H1 (cell line): ENCODE data around the gene ZNF576. TPM values are rescaled to one million over a fixed set of nuclear protein-coding genes. Genes with fewer than 3 reads are reported as not detected.

Experiments
- CTCF ChIA-PET: fragments of 300-600 bp; sonication (Branson Sonifier 250); formaldehyde crosslinking; loops from one replicate; lab custom pipeline; 2021; ENCODE audit not compliant: partially characterized antibody; lab: Charles Lee
- POLR2A ChIA-PET: fragments of 300-600 bp; sonication (Branson Sonifier 250); formaldehyde crosslinking; loops from one replicate; lab custom pipeline; 2021; ENCODE audit warnings: inconsistent platforms; ENCODE audit not compliant: partially characterized antibody; lab: Charles Lee
- DNase-seq, 2 experiments: peaks; one replicate each; pipeline versions ENCODE4 v3.0.0 to v3.0.0-alpha.2; 2010 to 2022; ENCODE audit warnings: low spot score in 2 of 2, low read depth in 1 of 2, mixed read lengths in 1 of 2
- FAIRE-seq: peaks from 2 replicates; lab custom pipeline; 2011; peaks lifted over from hg19 to GRCh38; lab: Jason Lieb, UNC
- H2AFZ ChIP-seq: 2 replicates; pipeline ENCODE4 v1.8.1; 2012; ENCODE audit warnings: low read length, inconsistent platforms
- H2AK5ac ChIP-seq: 2 replicates; pipeline ENCODE4 v1.6.1; 2013; ENCODE audit warnings: low read depth, low read length
- H2BK120ac ChIP-seq: replicated peaks from 2 replicates; pipeline ENCODE3; 2013; ENCODE audit warnings: low read depth, low read length, inconsistent platforms
- H2BK12ac ChIP-seq: 2 replicates; pipeline ENCODE4 v1.6.1; 2013; ENCODE audit warnings: low read depth, low read length
- H2BK15ac ChIP-seq: 2 replicates; pipeline ENCODE4 v1.6.1; 2013; ENCODE audit warnings: low read length
- H2BK20ac ChIP-seq: 2 replicates; pipeline ENCODE4 v1.6.1; 2013; ENCODE audit warnings: low read length
- H2BK5ac ChIP-seq: 2 replicates; pipeline ENCODE4 v1.6.1; 2013; ENCODE audit warnings: low read depth, low read length
- H3K14ac ChIP-seq: 2 replicates; pipeline ENCODE4 v1.6.1; 2013; ENCODE audit warnings: inconsistent platforms; ENCODE audit not compliant: insufficient read length
- H3K18ac ChIP-seq: 2 replicates; pipeline ENCODE4 v1.6.1; 2013; ENCODE audit warnings: low read length; ENCODE audit errors: extremely low read depth
- H3K23ac ChIP-seq: 2 replicates; pipeline ENCODE4 v1.6.1; 2013; ENCODE audit warnings: inconsistent platforms; ENCODE audit not compliant: insufficient read length
- H3K23me2 ChIP-seq: 2 replicates; pipeline ENCODE4 v1.6.1; 2013; ENCODE audit warnings: low read depth, low read length
- H3K27ac ChIP-seq: 2 replicates; pipeline ENCODE4 v1.6.1; 2011; ENCODE audit warnings: low read depth, low read length, inconsistent platforms
- H3K27me3 ChIP-seq, 4 experiments: replicated peaks in 1 of 4; 1 replicate in 1 of 4; 2 replicates in 3 of 4; pipeline versions ENCODE4 v1.6.1 to v1.8.1; 2011 to 2013; ENCODE audit warnings: low read length in 3 of 4, mild to moderate bottlenecking in 3 of 4, inconsistent platforms in 2 of 4, mixed read lengths in 2 of 4, moderate library complexity in 1 of 4; ENCODE audit not compliant: control insufficient read depth in 3 of 4, insufficient read depth in 3 of 4; ENCODE audit errors: extremely low read depth in 1 of 4
- H3K36me3 ChIP-seq, 4 experiments: 2 replicates each; pipeline versions ENCODE4 v1.6.1 to v1.8.1; 2011 to 2013; ENCODE audit warnings: mild to moderate bottlenecking in 4 of 4, low read length in 3 of 4, moderate library complexity in 2 of 4, control low read depth in 1 of 4, inconsistent platforms in 1 of 4; ENCODE audit not compliant: insufficient read depth in 4 of 4, control insufficient read depth in 2 of 4
- H3K4ac ChIP-seq: replicated peaks from 2 replicates; pipeline ENCODE3; 2013; ENCODE audit warnings: low read length, low read depth, mixed read lengths, inconsistent platforms; ENCODE audit not compliant: insufficient read length
- H3K4me1 ChIP-seq, 4 experiments: replicated peaks in 1 of 4; 1 replicate in 1 of 4; 2 replicates in 3 of 4; pipeline versions ENCODE4 v1.6.1 to v1.8.1; 2011 to 2013; ENCODE audit warnings: low read length in 3 of 4, inconsistent platforms in 2 of 4, mixed read lengths in 1 of 4; ENCODE audit not compliant: insufficient read depth in 4 of 4, control insufficient read depth in 3 of 4
- H3K4me2 ChIP-seq, 2 experiments: 2 replicates each; pipeline versions ENCODE4 v1.6.1 to v1.8.1; 2011 to 2013; ENCODE audit warnings: low read depth in 2 of 2, low read length in 2 of 2, control low read depth in 1 of 2, inconsistent platforms in 1 of 2, mild to moderate bottlenecking in 1 of 2; ENCODE audit not compliant: insufficient read depth in 1 of 2
- H3K4me3 ChIP-seq, 4 experiments: fragments of 200-600, 300-600 bp in 1 of 4; sonication (generic), shearing (Covaris generic), sonication (Bioruptor Twin) in 1 of 4; 2 replicates each; pipeline versions ENCODE4 v1.5.1 to v1.8.1; 2011 to 2016; ENCODE audit warnings: low read length in 4 of 4, low read depth in 3 of 4, control low read depth in 2 of 4, inconsistent platforms in 2 of 4, mild to moderate bottlenecking in 2 of 4, mixed read lengths in 1 of 4, moderate library complexity in 1 of 4; ENCODE audit not compliant: insufficient read depth in 2 of 4; ENCODE audit errors: extremely low read depth in 1 of 4
- H3K56ac ChIP-seq: replicated peaks from 2 replicates; pipeline ENCODE3; 2013; ENCODE audit warnings: low read depth, mild to moderate bottlenecking, mixed read lengths, low read length, inconsistent platforms; ENCODE audit not compliant: insufficient read length
- H3K79me1 ChIP-seq: 2 replicates; pipeline ENCODE4 v1.6.1; 2013; ENCODE audit warnings: low read depth, low read length, control low read depth
- H3K79me2 ChIP-seq, 2 experiments: 2 replicates each; pipeline versions ENCODE4 v1.6.1 to v1.8.1; 2012 to 2013; ENCODE audit warnings: low read length in 2 of 2, mild to moderate bottlenecking in 2 of 2, inconsistent platforms in 1 of 2; ENCODE audit not compliant: insufficient read depth in 2 of 2, control insufficient read depth in 1 of 2
- H3K9ac ChIP-seq, 4 experiments: replicated peaks in 1 of 4; 1 replicate in 1 of 4; 2 replicates in 3 of 4; pipeline versions ENCODE4 v1.6.1 to v1.8.1; 2011 to 2013; ENCODE audit warnings: low read depth in 3 of 4, low read length in 3 of 4, control low read depth in 2 of 4, mild to moderate bottlenecking in 2 of 4, moderate library complexity in 2 of 4, inconsistent platforms in 1 of 4; ENCODE audit errors: extremely low read depth in 1 of 4
- H3K9me3 ChIP-seq, 2 experiments: 2 replicates each; pipeline versions ENCODE4 v1.6.1 to v1.8.1; 2012 to 2013; ENCODE audit warnings: mild to moderate bottlenecking in 2 of 2, moderate library complexity in 2 of 2, control low read depth in 1 of 2, inconsistent platforms in 1 of 2, low read depth in 1 of 2, low read length in 1 of 2, mixed read lengths in 1 of 2; ENCODE audit not compliant: insufficient read depth in 2 of 2
- H4K20me1 ChIP-seq, 2 experiments: replicated peaks in 1 of 2; 2 replicates each; pipeline versions ENCODE3 to v1.8.1; 2011 to 2013; ENCODE audit warnings: inconsistent platforms in 2 of 2, low read length in 2 of 2, mild to moderate bottlenecking in 1 of 2; ENCODE audit not compliant: insufficient read depth in 2 of 2, control insufficient read depth in 1 of 2
- H4K5ac ChIP-seq: 2 replicates; pipeline ENCODE4 v1.6.1; 2013; ENCODE audit warnings: low read length, low read depth, mixed read lengths, inconsistent platforms; ENCODE audit not compliant: insufficient read length
- H4K8ac ChIP-seq: 2 replicates; pipeline ENCODE4 v1.8.0; 2013; ENCODE audit warnings: mild to moderate bottlenecking, moderate library complexity, low read length, inconsistent platforms; ENCODE audit not compliant: insufficient read depth; ENCODE audit errors: extremely low read depth
- H4K91ac ChIP-seq: replicated peaks from 2 replicates; pipeline ENCODE3; 2013; ENCODE audit warnings: low read length, mixed read lengths, inconsistent platforms; ENCODE audit not compliant: insufficient read length
- BCL11A ChIP-seq, 2 experiments: IDR thresholded peaks; one replicate each; pipeline ENCODE4 v1.6.1; 2011; ENCODE audit warnings: low read depth in 2 of 2, low read length in 2 of 2, mild to moderate bottlenecking in 2 of 2
- BRCA1 ChIP-seq: IDR thresholded peaks from 2 replicates; pipeline ENCODE4 v1.6.1; 2012; ENCODE audit warnings: low read depth, low read length, improper control_type of control experiment
- CBX8 ChIP-seq: fragments of 300-800, 300-1000 bp; sonication (generic); IDR thresholded peaks from 2 replicates; pipeline ENCODE4 v1.7.1; 2016; ENCODE audit warnings: low read depth, low read length, borderline replicate concordance
- EGR1 ChIP-seq: IDR thresholded peaks from 2 replicates; pipeline ENCODE4 v1.6.1; 2011; ENCODE audit warnings: low read depth, low read length, borderline replicate concordance
- EZH2 ChIP-seq: fragments of 200-600 bp; sonication (generic); IDR thresholded peaks from 2 replicates; pipeline ENCODE4 v1.7.1; 2012; ENCODE audit warnings: low read depth, mild to moderate bottlenecking, moderate library complexity, low read length, inconsistent platforms; ENCODE audit not compliant: severe bottlenecking
- KDM1A ChIP-seq: fragments of 200-600, 300-600 bp; sonication (generic); IDR thresholded peaks from 2 replicates; pipeline ENCODE4 v1.7.1; 2016; ENCODE audit warnings: mild to moderate bottlenecking, low read length, borderline replicate concordance
- POLR2A ChIP-seq, 2 experiments: IDR thresholded peaks; 1 replicate in 1 of 2; 2 replicates in 1 of 2; pipeline ENCODE4 v1.6.1; 2011; ENCODE audit warnings: low read depth in 2 of 2, low read length in 2 of 2, mild to moderate bottlenecking in 2 of 2; ENCODE audit errors: control extremely low read depth in 1 of 2
- SIRT6 ChIP-seq: IDR thresholded peaks from one replicate; pipeline ENCODE4 v1.7.1; 2012; ENCODE audit warnings: low read length, inconsistent platforms
- SIX5 ChIP-seq: IDR thresholded peaks from 2 replicates; pipeline ENCODE4 v1.6.1; 2011; ENCODE audit warnings: mild to moderate bottlenecking, low read depth, low read length
- SP1 ChIP-seq: IDR thresholded peaks from 2 replicates; pipeline ENCODE4 v1.6.1; 2011; ENCODE audit warnings: low read depth, low read length
- SP4 ChIP-seq: IDR thresholded peaks from 2 replicates; pipeline ENCODE4 v1.6.1; 2012; ENCODE audit warnings: low read length, inconsistent platforms
- YY1 ChIP-seq: IDR thresholded peaks from 2 replicates; pipeline ENCODE4 v1.6.1; 2011; ENCODE audit warnings: low read depth, mild to moderate bottlenecking, low read length
- ZNF274 ChIP-seq: IDR thresholded peaks from 2 replicates; pipeline ENCODE4 v1.7.0; 2012; ENCODE audit warnings: low read length, borderline replicate concordance; ENCODE audit errors: extremely low read depth
- WGBS, 2 experiments: shearing (Covaris generic) in 1 of 2; methylation state at CpG; one replicate each; pipeline versions ENCODE4 v1.1.6 to v1.1.7; 2013 to 2015; ENCODE audit warnings: low lambda C conversion rate in 2 of 2, mixed read lengths in 2 of 2, inconsistent platforms in 1 of 2, low coverage in 1 of 2, missing lambda C conversion rate in 1 of 2; ENCODE audit not compliant: insufficient replicate concordance in 2 of 2, insufficient coverage in 1 of 2, insufficient read length in 1 of 2; ENCODE audit errors: extremely low coverage in 1 of 2, missing lambda C conversion rate in 1 of 2; 5-methylcytosine and 5-hydroxymethylcytosine counted together
- polyA plus RNA-seq, 7 experiments: library from polyadenylated mRNA; depleted of rRNA in 3 of 7; stranded (reverse) in 5 of 7; unstranded in 2 of 7; fragments of >200 nt in 5 of 7; fragments of 200-250 nt in 2 of 7; gene quantifications; 1 replicate in 5 of 7; 2 replicates in 1 of 7; 4 replicates in 1 of 7; pipeline versions ENCODE4 v1.2.1 to v1.2.3, GENCODE V29; 2011 to 2013; ENCODE audit warnings: missing spikeins in 2 of 7, mixed read lengths in 2 of 7
- total RNA-seq: library from RNA; stranded (reverse); fragmentation: NEBNext Ultra II Directional; extraction: Animal tissue kit (Norgen Biotek cat#: 25700); gene quantifications from 2 replicates; pipeline ENCODE4 v1.2.1, GENCODE V29; 2021
- TF ChIP-seq, protein P1 (sequence below): IDR thresholded peaks from 2 replicates; pipeline ENCODE4 v1.6.1; 2012; ENCODE audit warnings: low read length, inconsistent platforms

The ZNF576 gene
- total and polyA plus RNA-seq, 2 of the 8 experiments (the other 6 are each of a cell fraction or from before 2014, with no cell fraction given) = 13.6 to 32.4 TPM

GRCh38 chr19:43609872-43610271 is 13.5 kb downstream of the ZNF576 start:
- Histone ChIP-seq H3K9ac (no peak overlapping the region), H2BK12ac (no peak overlapping the region), H3K27ac (no peak overlapping the region), H4K5ac (no peak overlapping the region), H2AK5ac (no peak overlapping the region), H3K79me2 (no peaks in the 10 kb centered on the region), H2BK15ac (no peak overlapping the region), H3K79me1 (peaks cover 5% of the 10 kb centered on the region; the same call in 1 of the 2 replicates), H3K18ac (no peak overlapping the region), H4K20me1 (peaks cover 0 to 9% of the 10 kb centered on the region in 2 experiments), H2BK5ac (no peak overlapping the region), H3K36me3 (peaks cover 0 to 4% (median 1%) of the 10 kb centered on the region in 4 experiments; a peak in 2 of 8 replicates), H3K4me3 (no peak overlapping the region), H2AFZ (no peak overlapping the region), H3K14ac (no peak overlapping the region), H2BK120ac (no peak overlapping the region), H3K4ac (no peak overlapping the region), H4K91ac (no peak overlapping the region), H3K9me3 (no peaks in the 10 kb centered on the region; a peak in 1 of 4 replicates), H2BK20ac (no peak overlapping the region), H3K23me2 (no peaks in the 10 kb centered on the region; the same call in 1 of the 2 replicates), H4K8ac (no peak overlapping the region), H3K4me1 (no peaks in the 10 kb centered on the region), H3K4me2 (no peak overlapping the region), H3K23ac (no peak overlapping the region), H3K56ac (no peak overlapping the region), H3K27me3 (no peaks in the 10 kb centered on the region)
- ChIA-PET POLR2A (interaction anchor here (0.6 to 1.3 kb wide), 3 partner anchors 11 to 40 kb away, joined by 3 read pairs; no protein-coding TSS in a partner anchor), CTCF (interaction anchor here (0.5 to 1.7 kb wide), 4 partner anchors 16 to 119 kb away, joined by 3 to 4 read pairs (median 3); no protein-coding TSS in a partner anchor)
- 83% methylated on average over 7 of the region's 7 CpGs; no CpG with 5 or more reads in 1 of the 2 experiments for WGBS, 2 experiments
- FAIRE-seq (no peak), DNase-seq (no peak)
- no peak for TF ChIP-seq YY1
- TF ChIP-seq SP4 = no peak
- TF ChIP-seq KDM1A = no peak
- TF ChIP-seq EGR1 = no peak
- no peak for TF ChIP-seq BCL11A (IDR thresholded peaks at IDR 0.05; ENCODE audit: low read depth in 2 of 2, low read length in 2 of 2)
- TF ChIP-seq, protein P1, sequence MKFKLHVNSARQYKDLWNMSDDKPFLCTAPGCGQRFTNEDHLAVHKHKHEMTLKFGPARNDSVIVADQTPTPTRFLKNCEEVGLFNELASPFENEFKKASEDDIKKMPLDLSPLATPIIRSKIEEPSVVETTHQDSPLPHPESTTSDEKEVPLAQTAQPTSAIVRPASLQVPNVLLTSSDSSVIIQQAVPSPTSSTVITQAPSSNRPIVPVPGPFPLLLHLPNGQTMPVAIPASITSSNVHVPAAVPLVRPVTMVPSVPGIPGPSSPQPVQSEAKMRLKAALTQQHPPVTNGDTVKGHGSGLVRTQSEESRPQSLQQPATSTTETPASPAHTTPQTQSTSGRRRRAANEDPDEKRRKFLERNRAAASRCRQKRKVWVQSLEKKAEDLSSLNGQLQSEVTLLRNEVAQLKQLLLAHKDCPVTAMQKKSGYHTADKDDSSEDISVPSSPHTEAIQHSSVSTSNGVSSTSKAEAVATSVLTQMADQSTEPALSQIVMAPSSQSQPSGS = no peak
- no peak for TF ChIP-seq SP1
- TF ChIP-seq BRCA1 = no peak
- no peak for TF ChIP-seq SIRT6
- TF ChIP-seq SIX5 = no peak
- TF ChIP-seq CBX8 = no peak
- no peak for TF ChIP-seq EZH2
- TF ChIP-seq ZNF274 = no peak
- TF ChIP-seq POLR2A (IDR thresholded peaks at IDR 0.05; ENCODE audit: control extremely low read depth in 1 of 2, low read depth in 2 of 2, low read length in 2 of 2) = no peak
